Ovary (tissue), 9 donors: ENCODE measurements around the gene FBXL13. TPM values are rescaled to one million over a fixed set of nuclear protein-coding genes. Genes with fewer than 3 reads are reported as not detected.

Source experiments
- DNase-seq, 5 donors: peaks; one replicate each; pipeline ENCODE4 v3.0.0-alpha.2; 2019 to 2020
- H3K27ac ChIP-seq, 2 donors: fragments of 200-600 bp; one replicate each; pipeline versions ENCODE4 v1.5.1 to v1.8.0; 2019 to 2022
- H3K27me3 ChIP-seq: fragments of 200-600 bp; one replicate; pipeline ENCODE4 v1.8.0; 2022
- H3K36me3 ChIP-seq: fragments of 200-600 bp; sonication (generic); one replicate; pipeline ENCODE4 v1.5.1; 2019
- H3K4me1 ChIP-seq: one replicate; pipeline ENCODE4 v1.8.1; 2013; ENCODE audit warnings: mild to moderate bottlenecking, moderate library complexity; ENCODE audit not compliant: insufficient read depth
- H3K4me3 ChIP-seq: fragments of 200-600 bp; sonication (generic); one replicate; pipeline ENCODE4 v1.5.1; 2017
- H3K9me3 ChIP-seq, 2 donors: fragments of 200-600 bp in 1 of 2; sonication (generic) in 1 of 2; one replicate each; pipeline versions ENCODE4 v1.5.1 to v1.8.1; 2013 to 2019; ENCODE audit warnings: mild to moderate bottlenecking in 1 of 2, moderate library complexity in 1 of 2
- CTCF ChIP-seq, 3 donors: fragments of 450-650 bp in 2 of 3; fragments of 200-600 bp in 1 of 3; IDR thresholded peaks; one replicate each; pipeline versions ENCODE4 v1.5.1 to v1.8.0; 2016 to 2022; ENCODE audit warnings: antibody characterized with exemption in 3 of 3, mild to moderate bottlenecking in 1 of 3
- EP300 ChIP-seq: sonication (generic); formaldehyde crosslinking; IDR thresholded peaks from one replicate; pipeline ENCODE4 v1.6.1; 2017; ENCODE audit warnings: antibody characterized with exemption
- POLR2A ChIP-seq: fragments of 450-650 bp; IDR thresholded peaks from one replicate; pipeline ENCODE4 v1.6.1; 2017; ENCODE audit warnings: antibody characterized with exemption, mild to moderate bottlenecking, moderate library complexity
- WGBS, 3 donors: extraction: QIAGEN DNeasy Blood & Tissue Kit in 1 of 3; methylation state at CpG; one replicate each; pipeline versions ENCODE4 v1.1.5 to v1.1.7; 2013 to 2017; 5-methylcytosine and 5-hydroxymethylcytosine counted together
- intact Hi-C, 4 donors: fragments of 100-400 bp; cut with DNase I; formaldehyde crosslinking; loops; one replicate each; pipeline versions ENCODE4 v1.11.0 to v1.15.1; 2022 to 2023
- polyA plus RNA-seq, 2 donors: library from polyadenylated mRNA; stranded (reverse); fragments of 200-250 nt in 1 of 2; fragments of 350-450 nt in 1 of 2; fragmentation: Illumina TruSeq in 1 of 2; extraction: RNeasy Lipid Tissue Mini Kit (QIAGEN cat#74804) in 1 of 2; gene quantifications; one replicate each; pipeline ENCODE4 v1.2.3, GENCODE V29; 2013 to 2014
- total RNA-seq, 7 donors: library from RNA; depleted of rRNA in 2 of 7; stranded (reverse); fragments of >200 nt in 2 of 7; fragmentation: NEBNext Ultra II Directional in 3 of 7; extraction: Animal tissue kit (Norgen Biotek cat#: 25700) in 3 of 7; gene quantifications; one replicate each; pipeline versions ENCODE4 v1.1.0 to v1.2.4, GENCODE V29; 2016 to 2023
- donor health status: DM: no; HTN: no; CAD: no; lungs with moderate emphysema.
- donor health status: DM: no; HTN: no; CAD: no.
- donor health status: Bipolar disorder and iron deficiency.
- donor health status: DM: yes; HTN: yes; CAD: no.
- donor health status: DM: no; HTN: no; CAD: no.
- donor health status: DM: yes; HTN: yes; CAD: no.

FBXL13 gene
- total and polyA plus RNA-seq, 9 donors = 1.1 to 13.3 (median 6.0) TPM

- DNase-seq = no peak
- no peaks in the 10 kb centered on the region for H3K36me3 ChIP-seq
- WGBS, 3 donors = 52 to 79% (median 64%) methylated on average over 3 of the region's 3 CpGs
- intact Hi-C loops = no loop called here
- H3K4me1 ChIP-seq = no peaks in the 10 kb centered on the region
- no peaks in the 10 kb centered on the region for H3K9me3 ChIP-seq
- H3K27me3 ChIP-seq = no peaks in the 10 kb centered on the region
- no peak overlapping the region for H3K27ac ChIP-seq
- H3K4me3 ChIP-seq = no peak overlapping the region
- TF ChIP-seq POLR2A (no peak), CTCF (IDR thresholded peaks at IDR 0.05) (no peak), EP300 (no peak)
Observed at GRCh38 chr7:102849538-102849937, 225.1 kb downstream of the FBXL13 start.

- intact Hi-C loops = no loop called here
- DNase-seq = no peak
- Histone ChIP-seq H3K27ac (no peak overlapping the region), H3K4me3 (no peak overlapping the region), H3K27me3 (no peaks in the 10 kb centered on the region), H3K4me1 (no peaks in the 10 kb centered on the region), H3K9me3 (no peaks in the 10 kb centered on the region), H3K36me3 (no peaks in the 10 kb centered on the region)
- WGBS, 3 donors = 66 to 80% (median 72%) methylated on average over 5 of the region's 5 CpGs
- no peak for TF ChIP-seq CTCF (IDR thresholded peaks at IDR 0.05)
- TF ChIP-seq EP300 = no peak
- no peak for TF ChIP-seq POLR2A
Observed at GRCh38 chr7:102849079-102849478, 225.5 kb downstream of the FBXL13 start.

GRCh38 chr7:102845346-102845745 is 229.2 kb downstream of the FBXL13 start:
- Histone ChIP-seq H3K4me3 (no peak overlapping the region), H3K4me1 (no peaks in the 10 kb centered on the region), H3K36me3 (no peaks in the 10 kb centered on the region), H3K27ac (no peak overlapping the region), H3K27me3 (no peaks in the 10 kb centered on the region), H3K9me3 (no peaks in the 10 kb centered on the region)
- no peak for DNase-seq
- intact Hi-C loops = no loop called here
- WGBS, 3 donors = 94 to 96% (median 95%) methylated on average over 2 of the region's 2 CpGs
- TF ChIP-seq CTCF (IDR thresholded peaks at IDR 0.05) = no peak
- TF ChIP-seq EP300 = no peak
- TF ChIP-seq POLR2A = no peak

- no peaks in the 10 kb centered on the region for H3K9me3 ChIP-seq
- H3K4me1 ChIP-seq = no peaks in the 10 kb centered on the region
- H3K27me3 ChIP-seq = no peaks in the 10 kb centered on the region
- TF ChIP-seq POLR2A (no peak), EP300 (no peak), CTCF (IDR thresholded peaks at IDR 0.05) (no peak)
- intact Hi-C loops = no loop called here
- 96 to 98% (median 97%) methylated on average over 3 of the region's 3 CpGs for WGBS, 3 donors
- DNase-seq = no peak
- no peaks in the 10 kb centered on the region for H3K36me3 ChIP-seq
- no peak overlapping the region for H3K4me3 ChIP-seq
- no peak overlapping the region for H3K27ac ChIP-seq
Observed at GRCh38 chr7:102843850-102844249, 230.7 kb downstream of the FBXL13 start.

- no peak overlapping the region for H3K27ac ChIP-seq
- no peak overlapping the region for H3K4me3 ChIP-seq
- no peaks in the 10 kb centered on the region for H3K27me3 ChIP-seq
- DNase-seq = no peak
- H3K4me1 ChIP-seq = no peaks in the 10 kb centered on the region
- no peaks in the 10 kb centered on the region for H3K9me3 ChIP-seq
- no peak for TF ChIP-seq EP300
- TF ChIP-seq POLR2A = no peak
- TF ChIP-seq CTCF (IDR thresholded peaks at IDR 0.05) = no peak
- intact Hi-C loops = no loop called here
- H3K36me3 ChIP-seq = no peaks in the 10 kb centered on the region
Observed at GRCh38 chr7:102842284-102842683, 232.3 kb downstream of the FBXL13 start.
